ENCODE measurements around the gene MAP3K14. TPM values are rescaled to one million over a fixed set of nuclear protein-coding genes. Genes with fewer than 3 reads are reported as not detected.
A peak's percentile ranks its signal among the peaks of the same experiment; 100 is the strongest.

Gene MAP3K14
- total and polyA plus RNA-seq, 4 donors, result 1.2 to 7.8 (median 4.2) TPM

DNA sequence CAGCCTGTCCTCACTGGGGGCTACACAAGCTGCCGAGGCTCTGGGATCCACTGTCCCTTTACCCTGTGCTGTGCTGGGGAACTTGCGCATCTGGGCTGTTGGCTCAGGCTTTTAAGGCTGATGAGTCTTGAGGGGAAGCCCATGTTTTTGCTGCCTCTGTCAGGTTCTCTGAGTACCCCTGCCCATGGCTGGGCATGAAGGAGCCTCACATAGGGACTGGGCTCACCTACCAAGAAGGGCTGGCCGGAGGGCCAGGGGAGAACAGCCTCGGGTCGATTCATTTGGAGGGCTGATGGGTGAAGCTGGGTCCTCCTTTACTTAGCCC, 80.6 kb downstream of the MAP3K14 start:
- H3K9ac ChIP-seq (ENCODE audit: low read depth in 1 of 2, low read length in 2 of 2), result no peak overlapping the region
- H3K4me1 ChIP-seq (ENCODE audit: control insufficient read depth in 4 of 4, insufficient read depth in 4 of 4, low read length in 3 of 4), result no peaks in the 10 kb centered on the region
- H3K27me3 ChIP-seq (ENCODE audit: control insufficient read depth in 4 of 4, insufficient read depth in 4 of 4, low read length in 3 of 4), result peaks cover 0 to 3% (median 0%) of the 10 kb centered on the region in 4 donors
- no peak overlapping the region for H3K4me3 ChIP-seq (ENCODE audit: low read depth in 1 of 3, low read length in 3 of 3)
- TF ChIP-seq NR2F2 (IDR thresholded peaks at IDR 0.05) (no peak), JUND (IDR thresholded peaks at IDR 0.05) (no peak), YY1 (IDR thresholded peaks at IDR 0.05) (no peak), FOXA2 (IDR thresholded peaks at IDR 0.05) (no peak), SP1 (IDR thresholded peaks at IDR 0.05) (no peak)
- no peak overlapping the region for H3K27ac ChIP-seq (ENCODE audit: low read depth in 1 of 2, low read length in 2 of 2)
- no peaks in the 10 kb centered on the region for H3K36me3 ChIP-seq (ENCODE audit: control insufficient read depth in 4 of 4, insufficient read depth in 3 of 4, low read depth in 1 of 4, low read length in 3 of 4)
- H3K9me3 ChIP-seq (ENCODE audit: control insufficient read depth in 4 of 4, low read length in 3 of 4), result no peaks in the 10 kb centered on the region
- WGBS, result 76% methylated on average over 5 of the region's 5 CpGs
- no peak for DNase-seq (ENCODE audit: low spot score)

DNA sequence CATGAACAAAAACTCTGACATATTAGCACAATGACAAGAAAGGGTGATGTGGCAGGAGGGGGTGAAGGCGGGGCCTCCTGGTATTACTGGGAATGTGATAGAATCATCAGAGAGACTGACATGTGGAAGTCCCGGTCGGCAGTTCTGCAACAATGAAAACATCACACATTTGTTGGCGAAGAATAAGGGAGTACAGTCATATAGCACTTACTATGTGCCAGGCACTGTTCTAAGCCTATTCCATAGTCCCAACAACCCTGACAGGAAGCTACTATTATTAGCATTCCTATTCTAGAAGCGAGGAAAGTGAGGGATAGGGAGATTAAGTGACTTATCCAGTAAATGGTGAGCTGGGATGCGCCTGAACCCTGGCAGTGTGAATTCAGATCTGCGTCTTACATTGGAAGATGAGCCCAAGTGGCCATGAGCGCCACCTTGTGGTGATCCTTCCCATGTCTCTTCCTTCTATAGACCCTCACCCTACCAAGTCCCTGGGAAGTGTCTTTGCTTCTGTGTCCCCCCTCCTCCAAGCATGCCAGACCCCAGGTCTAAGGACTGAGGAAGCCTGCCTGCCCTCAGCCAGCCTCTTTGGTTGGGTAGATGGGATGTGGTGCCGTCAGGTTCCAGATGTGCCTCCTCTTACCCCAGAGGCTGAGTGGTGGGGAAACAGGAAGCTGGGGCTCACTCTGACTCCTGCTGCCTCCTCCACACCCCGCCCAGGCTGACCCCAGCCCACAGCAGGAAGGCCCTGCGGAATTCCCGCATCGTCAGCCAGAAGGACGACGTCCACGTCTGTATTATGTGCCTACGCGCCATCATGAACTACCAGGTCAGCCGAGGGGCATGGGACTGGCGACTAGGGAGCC, 81.2 kb downstream of the MAP3K14 start:
- TF ChIP-seq, protein P1, sequence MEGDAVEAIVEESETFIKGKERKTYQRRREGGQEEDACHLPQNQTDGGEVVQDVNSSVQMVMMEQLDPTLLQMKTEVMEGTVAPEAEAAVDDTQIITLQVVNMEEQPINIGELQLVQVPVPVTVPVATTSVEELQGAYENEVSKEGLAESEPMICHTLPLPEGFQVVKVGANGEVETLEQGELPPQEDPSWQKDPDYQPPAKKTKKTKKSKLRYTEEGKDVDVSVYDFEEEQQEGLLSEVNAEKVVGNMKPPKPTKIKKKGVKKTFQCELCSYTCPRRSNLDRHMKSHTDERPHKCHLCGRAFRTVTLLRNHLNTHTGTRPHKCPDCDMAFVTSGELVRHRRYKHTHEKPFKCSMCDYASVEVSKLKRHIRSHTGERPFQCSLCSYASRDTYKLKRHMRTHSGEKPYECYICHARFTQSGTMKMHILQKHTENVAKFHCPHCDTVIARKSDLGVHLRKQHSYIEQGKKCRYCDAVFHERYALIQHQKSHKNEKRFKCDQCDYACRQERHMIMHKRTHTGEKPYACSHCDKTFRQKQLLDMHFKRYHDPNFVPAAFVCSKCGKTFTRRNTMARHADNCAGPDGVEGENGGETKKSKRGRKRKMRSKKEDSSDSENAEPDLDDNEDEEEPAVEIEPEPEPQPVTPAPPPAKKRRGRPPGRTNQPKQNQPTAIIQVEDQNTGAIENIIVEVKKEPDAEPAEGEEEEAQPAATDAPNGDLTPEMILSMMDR (IDR thresholded peaks at IDR 0.05; ENCODE audit: low read depth, low read length, missing input control), result peak; percentile 59
- TF ChIP-seq HNF4G (IDR thresholded peaks at IDR 0.05) (no peak), RAD21 (IDR thresholded peaks at IDR 0.05) (peak; percentile 68 to 79)
- Histone ChIP-seq H3K27me3 (ENCODE audit: control insufficient read depth in 4 of 4, insufficient read depth in 4 of 4, low read length in 3 of 4) (no peaks in the 10 kb centered on the region), H3K9me3 (ENCODE audit: control insufficient read depth in 4 of 4, low read length in 3 of 4) (no peaks in the 10 kb centered on the region), H3K4me3 (ENCODE audit: low read depth in 1 of 3, low read length in 3 of 3) (no peak overlapping the region), H3K36me3 (ENCODE audit: control insufficient read depth in 4 of 4, insufficient read depth in 3 of 4, low read depth in 1 of 4, low read length in 3 of 4) (no peaks in the 10 kb centered on the region), H3K9ac (ENCODE audit: low read depth in 1 of 2, low read length in 2 of 2) (no peak overlapping the region), H3K27ac (ENCODE audit: low read depth in 1 of 2, low read length in 2 of 2) (no peak overlapping the region), H3K4me1 (ENCODE audit: control insufficient read depth in 4 of 4, insufficient read depth in 4 of 4, low read length in 3 of 4) (no peaks in the 10 kb centered on the region)
- DNase-seq (ENCODE audit: low spot score), result peak; percentile 77
- 46% methylated on average over 20 of the region's 20 CpGs for WGBS

DNA sequence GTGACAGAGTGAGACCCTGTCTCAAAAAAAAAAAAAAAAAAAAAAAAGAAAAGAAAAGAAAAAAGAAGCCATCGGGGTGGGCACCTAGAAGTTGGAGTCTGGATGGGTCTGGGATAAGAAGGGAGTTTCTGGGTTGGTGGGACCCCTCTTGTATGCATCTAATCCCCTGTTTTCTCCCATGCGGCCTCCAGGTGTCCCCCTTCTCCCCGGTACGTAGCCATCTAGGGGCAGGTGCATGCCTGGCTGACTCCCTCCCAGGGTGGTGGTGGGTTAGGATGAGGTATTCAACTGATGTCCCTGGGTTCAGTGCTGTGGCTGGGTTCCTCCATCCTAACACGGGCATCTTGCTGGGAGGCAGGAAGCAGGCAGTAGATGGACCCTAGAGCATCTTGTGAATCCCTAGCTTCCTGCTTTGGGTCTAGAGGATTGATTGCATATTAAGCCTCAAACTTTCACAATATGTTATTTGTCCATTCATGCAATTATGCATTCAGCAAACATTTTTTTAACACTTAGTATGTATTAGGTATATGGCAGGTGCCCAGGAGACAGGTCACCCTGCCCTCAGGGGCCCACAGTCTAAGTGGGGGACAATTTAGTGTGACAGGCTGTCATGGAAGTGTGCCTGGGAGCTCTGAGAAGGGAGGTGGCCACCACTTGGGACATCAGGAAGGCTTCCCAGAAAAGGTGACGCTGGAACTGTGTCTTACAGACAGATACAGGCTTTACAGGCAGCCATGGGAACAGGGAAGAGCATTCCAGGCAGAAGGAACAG, 82.0 kb downstream of the MAP3K14 start:
- H3K9ac ChIP-seq (ENCODE audit: low read depth in 1 of 2, low read length in 2 of 2), result no peak overlapping the region
- no peaks in the 10 kb centered on the region for H3K36me3 ChIP-seq (ENCODE audit: control insufficient read depth in 4 of 4, insufficient read depth in 3 of 4, low read depth in 1 of 4, low read length in 3 of 4)
- no peak overlapping the region for H3K4me3 ChIP-seq (ENCODE audit: low read depth in 1 of 3, low read length in 3 of 3)
- H3K9me3 ChIP-seq (ENCODE audit: control insufficient read depth in 4 of 4, low read length in 3 of 4), result no peaks in the 10 kb centered on the region
- 16% methylated on average over 6 of the region's 6 CpGs for WGBS
- H3K27me3 ChIP-seq (ENCODE audit: control insufficient read depth in 4 of 4, insufficient read depth in 4 of 4, low read length in 3 of 4), result no peaks in the 10 kb centered on the region
- H3K27ac ChIP-seq (ENCODE audit: low read depth in 1 of 2, low read length in 2 of 2), result no peak overlapping the region
- H3K4me1 ChIP-seq (ENCODE audit: control insufficient read depth in 4 of 4, insufficient read depth in 4 of 4, low read length in 3 of 4), result no peaks in the 10 kb centered on the region
- DNase-seq (ENCODE audit: low spot score), result no peak
- no peak for TF ChIP-seq HNF4G (IDR thresholded peaks at IDR 0.05)
- peak in 1 of 2 donors; percentile 48 for TF ChIP-seq RAD21 (IDR thresholded peaks at IDR 0.05)
- TF ChIP-seq, protein P2, sequence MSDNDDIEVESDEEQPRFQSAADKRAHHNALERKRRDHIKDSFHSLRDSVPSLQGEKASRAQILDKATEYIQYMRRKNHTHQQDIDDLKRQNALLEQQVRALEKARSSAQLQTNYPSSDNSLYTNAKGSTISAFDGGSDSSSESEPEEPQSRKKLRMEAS (IDR thresholded peaks at IDR 0.05), result no peak
- TF ChIP-seq, protein P3, sequence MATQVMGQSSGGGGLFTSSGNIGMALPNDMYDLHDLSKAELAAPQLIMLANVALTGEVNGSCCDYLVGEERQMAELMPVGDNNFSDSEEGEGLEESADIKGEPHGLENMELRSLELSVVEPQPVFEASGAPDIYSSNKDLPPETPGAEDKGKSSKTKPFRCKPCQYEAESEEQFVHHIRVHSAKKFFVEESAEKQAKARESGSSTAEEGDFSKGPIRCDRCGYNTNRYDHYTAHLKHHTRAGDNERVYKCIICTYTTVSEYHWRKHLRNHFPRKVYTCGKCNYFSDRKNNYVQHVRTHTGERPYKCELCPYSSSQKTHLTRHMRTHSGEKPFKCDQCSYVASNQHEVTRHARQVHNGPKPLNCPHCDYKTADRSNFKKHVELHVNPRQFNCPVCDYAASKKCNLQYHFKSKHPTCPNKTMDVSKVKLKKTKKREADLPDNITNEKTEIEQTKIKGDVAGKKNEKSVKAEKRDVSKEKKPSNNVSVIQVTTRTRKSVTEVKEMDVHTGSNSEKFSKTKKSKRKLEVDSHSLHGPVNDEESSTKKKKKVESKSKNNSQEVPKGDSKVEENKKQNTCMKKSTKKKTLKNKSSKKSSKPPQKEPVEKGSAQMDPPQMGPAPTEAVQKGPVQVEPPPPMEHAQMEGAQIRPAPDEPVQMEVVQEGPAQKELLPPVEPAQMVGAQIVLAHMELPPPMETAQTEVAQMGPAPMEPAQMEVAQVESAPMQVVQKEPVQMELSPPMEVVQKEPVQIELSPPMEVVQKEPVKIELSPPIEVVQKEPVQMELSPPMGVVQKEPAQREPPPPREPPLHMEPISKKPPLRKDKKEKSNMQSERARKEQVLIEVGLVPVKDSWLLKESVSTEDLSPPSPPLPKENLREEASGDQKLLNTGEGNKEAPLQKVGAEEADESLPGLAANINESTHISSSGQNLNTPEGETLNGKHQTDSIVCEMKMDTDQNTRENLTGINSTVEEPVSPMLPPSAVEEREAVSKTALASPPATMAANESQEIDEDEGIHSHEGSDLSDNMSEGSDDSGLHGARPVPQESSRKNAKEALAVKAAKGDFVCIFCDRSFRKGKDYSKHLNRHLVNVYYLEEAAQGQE (IDR thresholded peaks at IDR 0.05), result no peak
- no peak for TF ChIP-seq NR2F2 (IDR thresholded peaks at IDR 0.05)
- no peak for TF ChIP-seq TAF1 (conservative IDR thresholded peaks at IDR 0.05)
- TF ChIP-seq HNF4A (conservative IDR thresholded peaks at IDR 0.05), result no peak
- TF ChIP-seq, protein P4, sequence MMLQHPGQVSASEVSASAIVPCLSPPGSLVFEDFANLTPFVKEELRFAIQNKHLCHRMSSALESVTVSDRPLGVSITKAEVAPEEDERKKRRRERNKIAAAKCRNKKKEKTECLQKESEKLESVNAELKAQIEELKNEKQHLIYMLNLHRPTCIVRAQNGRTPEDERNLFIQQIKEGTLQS (IDR thresholded peaks at IDR 0.05), result no peak
- no peak for TF ChIP-seq JUND (IDR thresholded peaks at IDR 0.05)
- no peak for TF ChIP-seq FOXA1 (IDR thresholded peaks at IDR 0.05)
- no peak for TF ChIP-seq EGR1 (IDR thresholded peaks at IDR 0.05; ENCODE audit: low read depth in 2 of 2)
- TF ChIP-seq YY1 (IDR thresholded peaks at IDR 0.05), result no peak
- TF ChIP-seq, protein P1 (IDR thresholded peaks at IDR 0.05; ENCODE audit: low read depth, low read length, missing input control), result peak; percentile 6
- no peak for TF ChIP-seq FOXA2 (IDR thresholded peaks at IDR 0.05)
- no peak for TF ChIP-seq RXRA (IDR thresholded peaks at IDR 0.05)

Measured in liver (tissue), 9 donors.